Measurements from ENCODE around the gene FSCN2.

FSCN2 gene

GRCh38 chr17:81556863-81557262 lies 28.7 kb downstream of the FSCN2 start:
- no peaks in the 10 kb centered on the region for H3K79me1 ChIP-seq (ENCODE audit: low read length)
- no peak overlapping the region for H2AK5ac ChIP-seq (ENCODE audit: low read length)
- DNase-seq = no peak
- WGBS (ENCODE audit: extremely low coverage, insufficient coverage, low lambda C conversion rate) = no CpG with 5 or more reads among the region's 6 CpGs
- H2BK120ac ChIP-seq (ENCODE audit: low read depth, low read length) = no peak overlapping the region
- no peak overlapping the region for H3K4ac ChIP-seq (ENCODE audit: low read depth, low read length)
- H2BK5ac ChIP-seq (ENCODE audit: low read length) = no peak overlapping the region
- no peak overlapping the region for H4K5ac ChIP-seq (ENCODE audit: low read length)
- H3K79me2 ChIP-seq (ENCODE audit: control insufficient read depth, insufficient read depth, low read length) = no peaks in the 10 kb centered on the region
- H2BK15ac ChIP-seq (replicated peaks; ENCODE audit: low read depth) = no peak overlapping the region
- no peak overlapping the region for H3K27ac ChIP-seq (ENCODE audit: low read depth, low read length)
- H4K8ac ChIP-seq (ENCODE audit: low read depth, low read length) = no peak overlapping the region
- no peak overlapping the region for H3K4me2 ChIP-seq (ENCODE audit: low read length)
- H3K27me3 ChIP-seq (ENCODE audit: insufficient read depth, low read length, poor library complexity) = no peaks in the 10 kb centered on the region
- H3K23ac ChIP-seq (ENCODE audit: low read length) = no peak overlapping the region
- peaks cover 3% of the 10 kb centered on the region for H3K4me1 ChIP-seq (ENCODE audit: control insufficient read depth, low read depth, low read length)
- no peak overlapping the region for H3K18ac ChIP-seq (ENCODE audit: low read length)
- H3K4me3 ChIP-seq (ENCODE audit: low read length) = no peak overlapping the region
- H3K9ac ChIP-seq (ENCODE audit: low read length) = no peak overlapping the region
- H3K36me3 ChIP-seq (ENCODE audit: control insufficient read depth, insufficient read depth, low read length) = peaks cover 6% of the 10 kb centered on the region
- no peak overlapping the region for H3K56ac ChIP-seq (ENCODE audit: low read length)

- no peak overlapping the region for H2AK5ac ChIP-seq (ENCODE audit: low read length)
- H3K4ac ChIP-seq (ENCODE audit: low read depth, low read length) = no peak overlapping the region
- no CpG with 5 or more reads among the region's 21 CpGs for WGBS (ENCODE audit: extremely low coverage, insufficient coverage, low lambda C conversion rate)
- no peak overlapping the region for H3K4me3 ChIP-seq (ENCODE audit: low read length)
- H3K27ac ChIP-seq (ENCODE audit: low read depth, low read length) = no peak overlapping the region
- no peak overlapping the region for H2BK120ac ChIP-seq (ENCODE audit: low read depth, low read length)
- no peak overlapping the region for H3K4me2 ChIP-seq (ENCODE audit: low read length)
- no peak overlapping the region for H3K9ac ChIP-seq (ENCODE audit: low read length)
- H3K23ac ChIP-seq (ENCODE audit: low read length) = no peak overlapping the region
- H4K5ac ChIP-seq (ENCODE audit: low read length) = no peak overlapping the region
- no peak overlapping the region for H2BK5ac ChIP-seq (ENCODE audit: low read length)
- DNase-seq = no peak
- no peaks in the 10 kb centered on the region for H3K79me1 ChIP-seq (ENCODE audit: low read length)
- no peak overlapping the region for H4K8ac ChIP-seq (ENCODE audit: low read depth, low read length)
- no peak overlapping the region for H3K56ac ChIP-seq (ENCODE audit: low read length)
- no peaks in the 10 kb centered on the region for H3K79me2 ChIP-seq (ENCODE audit: control insufficient read depth, insufficient read depth, low read length)
- peaks cover 3% of the 10 kb centered on the region for H3K4me1 ChIP-seq (ENCODE audit: control insufficient read depth, low read depth, low read length)
- H3K18ac ChIP-seq (ENCODE audit: low read length) = no peak overlapping the region
- H3K36me3 ChIP-seq (ENCODE audit: control insufficient read depth, insufficient read depth, low read length) = peaks cover 6% of the 10 kb centered on the region
- no peak overlapping the region for H2BK15ac ChIP-seq (replicated peaks; ENCODE audit: low read depth)
- H3K27me3 ChIP-seq (ENCODE audit: insufficient read depth, low read length, poor library complexity) = no peaks in the 10 kb centered on the region
These were observed 29.3 kb downstream of the FSCN2 start for GRCh38 chr17:81557276-81558114.

- Histone ChIP-seq H2BK5ac (ENCODE audit: low read length) (no peak overlapping the region), H3K4me2 (ENCODE audit: low read length) (no peak overlapping the region), H4K5ac (ENCODE audit: low read length) (no peak overlapping the region), H2AK5ac (ENCODE audit: low read length) (no peak overlapping the region), H3K4ac (ENCODE audit: low read depth, low read length) (no peak overlapping the region), H4K8ac (ENCODE audit: low read depth, low read length) (no peak overlapping the region), H2BK120ac (ENCODE audit: low read depth, low read length) (no peak overlapping the region), H2BK15ac (replicated peaks; ENCODE audit: low read depth) (no peak overlapping the region), H3K23ac (ENCODE audit: low read length) (no peak overlapping the region), H3K9ac (ENCODE audit: low read length) (no peak overlapping the region), H3K27ac (ENCODE audit: low read depth, low read length) (no peak overlapping the region), H3K79me1 (ENCODE audit: low read length) (no peaks in the 10 kb centered on the region), H3K79me2 (ENCODE audit: control insufficient read depth, insufficient read depth, low read length) (no peaks in the 10 kb centered on the region), H3K4me3 (ENCODE audit: low read length) (no peak overlapping the region), H3K27me3 (ENCODE audit: insufficient read depth, low read length, poor library complexity) (no peaks in the 10 kb centered on the region), H3K56ac (ENCODE audit: low read length) (no peak overlapping the region), H3K36me3 (ENCODE audit: control insufficient read depth, insufficient read depth, low read length) (peaks cover 6% of the 10 kb centered on the region), H3K4me1 (ENCODE audit: control insufficient read depth, low read depth, low read length) (peaks cover 3% of the 10 kb centered on the region), H3K18ac (ENCODE audit: low read length) (no peak overlapping the region)
- DNase-seq = no peak
- no CpG with 5 or more reads among the region's 12 CpGs for WGBS (ENCODE audit: extremely low coverage, insufficient coverage, low lambda C conversion rate)
These were observed 29.9 kb downstream of the FSCN2 start for GRCh38 chr17:81558115-81558468.

- Histone ChIP-seq H3K9ac (ENCODE audit: low read length) (no peak overlapping the region), H3K56ac (ENCODE audit: low read length) (no peak overlapping the region), H3K27me3 (ENCODE audit: insufficient read depth, low read length, poor library complexity) (no peaks in the 10 kb centered on the region), H3K4me2 (ENCODE audit: low read length) (no peak overlapping the region), H3K18ac (ENCODE audit: low read length) (no peak overlapping the region), H2AK5ac (ENCODE audit: low read length) (no peak overlapping the region), H4K5ac (ENCODE audit: low read length) (no peak overlapping the region), H3K4ac (ENCODE audit: low read depth, low read length) (no peak overlapping the region), H3K4me3 (ENCODE audit: low read length) (no peak overlapping the region), H3K79me1 (ENCODE audit: low read length) (no peaks in the 10 kb centered on the region), H3K4me1 (ENCODE audit: control insufficient read depth, low read depth, low read length) (no peaks in the 10 kb centered on the region), H4K8ac (ENCODE audit: low read depth, low read length) (no peak overlapping the region), H2BK15ac (replicated peaks; ENCODE audit: low read depth) (no peak overlapping the region), H3K79me2 (ENCODE audit: control insufficient read depth, insufficient read depth, low read length) (no peaks in the 10 kb centered on the region), H3K36me3 (ENCODE audit: control insufficient read depth, insufficient read depth, low read length) (peaks cover 8% of the 10 kb centered on the region), H3K23ac (ENCODE audit: low read length) (no peak overlapping the region), H2BK5ac (ENCODE audit: low read length) (no peak overlapping the region), H2BK120ac (ENCODE audit: low read depth, low read length) (no peak overlapping the region), H3K27ac (ENCODE audit: low read depth, low read length) (no peak overlapping the region)
- WGBS (ENCODE audit: extremely low coverage, insufficient coverage, low lambda C conversion rate) = no CpG with 5 or more reads among the region's 27 CpGs
- DNase-seq = peak; percentile 48
These were observed 31.0 kb downstream of the FSCN2 start for GRCh38 chr17:81558941-81559806.

GRCh38 chr17:81561494-81561885 lies 33.3 kb downstream of the FSCN2 start:
- Histone ChIP-seq H3K4ac (ENCODE audit: low read depth, low read length) (no peak overlapping the region), H2BK5ac (ENCODE audit: low read length) (no peak overlapping the region), H4K8ac (ENCODE audit: low read depth, low read length) (no peak overlapping the region), H3K79me1 (ENCODE audit: low read length) (no peaks in the 10 kb centered on the region), H3K27me3 (ENCODE audit: insufficient read depth, low read length, poor library complexity) (no peaks in the 10 kb centered on the region), H3K4me3 (ENCODE audit: low read length) (no peak overlapping the region), H3K36me3 (ENCODE audit: control insufficient read depth, insufficient read depth, low read length) (peaks cover 16% of the 10 kb centered on the region), H3K9ac (ENCODE audit: low read length) (no peak overlapping the region), H3K79me2 (ENCODE audit: control insufficient read depth, insufficient read depth, low read length) (no peaks in the 10 kb centered on the region), H3K27ac (ENCODE audit: low read depth, low read length) (no peak overlapping the region), H4K5ac (ENCODE audit: low read length) (no peak overlapping the region), H2AK5ac (ENCODE audit: low read length) (no peak overlapping the region), H3K23ac (ENCODE audit: low read length) (no peak overlapping the region), H3K4me2 (ENCODE audit: low read length) (no peak overlapping the region), H2BK120ac (ENCODE audit: low read depth, low read length) (no peak overlapping the region), H3K56ac (ENCODE audit: low read length) (no peak overlapping the region), H3K4me1 (ENCODE audit: control insufficient read depth, low read depth, low read length) (no peaks in the 10 kb centered on the region), H3K18ac (ENCODE audit: low read length) (no peak overlapping the region), H2BK15ac (replicated peaks; ENCODE audit: low read depth) (no peak overlapping the region)
- no CpG with 5 or more reads among the region's 4 CpGs for WGBS (ENCODE audit: extremely low coverage, insufficient coverage, low lambda C conversion rate)
- no peak for DNase-seq
